ENCODE measurements around the gene FBXL13. TPM values are rescaled to one million over a fixed set of nuclear protein-coding genes. Genes with fewer than 3 reads are reported as not detected.
"Not testable (repeated sequence)": the region's sequence is repeated elsewhere in the genome, so short reads cannot be mapped to it uniquely, and the experiment has no call there.

FBXL13 gene
- total RNA-seq, 1 experiment from 2014 or later = 0.35 TPM

DNA sequence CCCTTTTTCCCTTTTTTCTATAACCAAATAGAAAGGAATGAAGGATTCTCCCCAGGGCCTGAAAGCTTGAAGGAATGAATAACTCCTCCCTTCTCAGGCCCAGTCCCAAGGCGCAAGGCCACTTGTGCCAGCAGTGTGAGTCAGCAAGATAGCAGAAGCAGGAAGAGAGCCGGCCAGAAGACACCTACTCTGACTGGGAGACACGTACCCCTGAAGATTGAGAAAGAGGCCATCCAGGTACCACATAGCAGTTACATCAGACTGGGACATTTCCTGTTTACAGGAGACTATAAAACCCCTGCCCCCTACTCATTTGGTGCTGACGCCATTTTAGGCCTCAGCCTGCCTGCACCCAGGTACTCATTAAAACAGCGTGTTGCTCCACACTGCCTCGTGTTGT lies 96.3 kb downstream of the FBXL13 start:
- Mint-ChIP-seq H3K4me3 (ENCODE audit: unreplicated experiment) (no peak overlapping the region), H3K27me3 (ENCODE audit: insufficient read depth, unreplicated experiment) (no peaks in the 10 kb centered on the region), H3K27ac (ENCODE audit: low read depth, unreplicated experiment) (peak overlapping the region; percentile 86), H3K9me3 (ENCODE audit: unreplicated experiment) (peaks cover 6% of the 10 kb centered on the region), H3K36me3 (ENCODE audit: insufficient read depth, unreplicated experiment) (no peaks in the 10 kb centered on the region), H3K4me1 (ENCODE audit: insufficient read depth, unreplicated experiment) (peaks cover 9% of the 10 kb centered on the region)
- CTCF ChIA-PET = no interaction called here
- intact Hi-C loops (cut with micrococcal nuclease) = loop anchor here (1.0 kb wide), 1 partner anchor 13 kb away; no protein-coding TSS in a partner anchor
- TF ChIP-seq, protein P1, sequence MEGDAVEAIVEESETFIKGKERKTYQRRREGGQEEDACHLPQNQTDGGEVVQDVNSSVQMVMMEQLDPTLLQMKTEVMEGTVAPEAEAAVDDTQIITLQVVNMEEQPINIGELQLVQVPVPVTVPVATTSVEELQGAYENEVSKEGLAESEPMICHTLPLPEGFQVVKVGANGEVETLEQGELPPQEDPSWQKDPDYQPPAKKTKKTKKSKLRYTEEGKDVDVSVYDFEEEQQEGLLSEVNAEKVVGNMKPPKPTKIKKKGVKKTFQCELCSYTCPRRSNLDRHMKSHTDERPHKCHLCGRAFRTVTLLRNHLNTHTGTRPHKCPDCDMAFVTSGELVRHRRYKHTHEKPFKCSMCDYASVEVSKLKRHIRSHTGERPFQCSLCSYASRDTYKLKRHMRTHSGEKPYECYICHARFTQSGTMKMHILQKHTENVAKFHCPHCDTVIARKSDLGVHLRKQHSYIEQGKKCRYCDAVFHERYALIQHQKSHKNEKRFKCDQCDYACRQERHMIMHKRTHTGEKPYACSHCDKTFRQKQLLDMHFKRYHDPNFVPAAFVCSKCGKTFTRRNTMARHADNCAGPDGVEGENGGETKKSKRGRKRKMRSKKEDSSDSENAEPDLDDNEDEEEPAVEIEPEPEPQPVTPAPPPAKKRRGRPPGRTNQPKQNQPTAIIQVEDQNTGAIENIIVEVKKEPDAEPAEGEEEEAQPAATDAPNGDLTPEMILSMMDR (IDR thresholded peaks at IDR 0.05; ENCODE audit: unreplicated experiment) = no peak
- POLR2A ChIA-PET = interaction anchor here (0.6 to 0.9 kb wide), 2 partner anchors 13 to 14 kb away, joined by 3 to 4 read pairs; no protein-coding TSS in a partner anchor
- BruUV-seq (replicated peaks) = no TSS peak
- peak; percentile 97 for DNase-seq (ENCODE audit: unreplicated experiment)

DNA sequence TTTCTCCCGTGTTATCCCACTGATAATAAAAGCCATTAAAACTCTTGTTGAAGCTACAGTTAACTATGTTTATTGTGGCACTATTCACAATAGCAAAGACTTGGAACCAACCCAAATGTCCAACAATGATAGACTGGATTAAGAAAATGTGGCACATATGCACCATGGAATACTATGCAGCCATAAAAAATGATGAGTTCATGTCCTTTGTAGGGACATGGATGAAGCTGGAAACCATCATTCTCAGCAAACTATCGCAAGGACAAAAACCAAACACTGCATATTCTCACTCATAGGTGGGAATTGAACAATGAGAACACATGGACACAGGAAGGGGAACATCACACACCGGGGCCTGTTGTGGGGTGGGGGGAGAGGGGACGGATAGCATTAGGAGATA lies 97.0 kb downstream of the FBXL13 start:
- H3K4me3 Mint-ChIP-seq (ENCODE audit: unreplicated experiment); BruUV-seq (replicated peaks); H3K4me1 Mint-ChIP-seq (ENCODE audit: insufficient read depth, unreplicated experiment); H3K36me3 Mint-ChIP-seq (ENCODE audit: insufficient read depth, unreplicated experiment); H3K27me3 Mint-ChIP-seq (ENCODE audit: insufficient read depth, unreplicated experiment); H3K9me3 Mint-ChIP-seq (ENCODE audit: unreplicated experiment); H3K27ac Mint-ChIP-seq (ENCODE audit: low read depth, unreplicated experiment); intact Hi-C loops (cut with micrococcal nuclease); CTCF ChIA-PET; DNase-seq (ENCODE audit: unreplicated experiment): not testable (repeated sequence)
- POLR2A ChIA-PET = interaction anchor here (0.9 kb wide), 1 partner anchor 13 kb away, joined by 3 read pairs; no protein-coding TSS in a partner anchor

DNA sequence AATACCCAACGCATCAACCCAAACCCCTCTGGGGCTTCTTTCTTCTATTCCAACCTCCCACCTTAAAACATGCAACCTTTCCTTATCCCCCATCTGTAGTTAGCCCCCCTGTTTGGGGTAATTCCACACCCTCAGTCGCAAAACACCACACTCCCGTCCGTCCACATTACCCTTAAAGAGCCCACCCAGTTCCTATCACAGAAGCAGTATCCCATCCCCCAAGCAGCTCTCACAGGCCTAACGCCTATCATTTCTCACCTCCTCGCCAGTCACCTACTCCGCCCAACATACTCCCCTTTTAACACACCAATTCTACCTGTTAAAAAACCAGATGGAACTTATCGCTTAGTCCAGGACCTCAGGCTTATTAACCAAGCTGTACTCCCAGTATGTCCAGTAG lies 98.1 kb downstream of the FBXL13 start:
- H3K36me3 Mint-ChIP-seq (ENCODE audit: insufficient read depth, unreplicated experiment) = no peaks in the 10 kb centered on the region
- H3K27me3 Mint-ChIP-seq (ENCODE audit: insufficient read depth, unreplicated experiment) = no peaks in the 10 kb centered on the region
- ChIA-PET CTCF (no interaction called here), POLR2A (no interaction called here)
- H3K9me3 Mint-ChIP-seq (ENCODE audit: unreplicated experiment) = peaks cover 6% of the 10 kb centered on the region
- H3K27ac Mint-ChIP-seq (ENCODE audit: low read depth, unreplicated experiment) = peak overlapping the region; percentile 37
- no peak for DNase-seq (ENCODE audit: unreplicated experiment)
- BruUV-seq (replicated peaks) = no TSS peak
- H3K4me3 Mint-ChIP-seq (ENCODE audit: unreplicated experiment) = no peak overlapping the region
- TF ChIP-seq, protein P1 (IDR thresholded peaks at IDR 0.05; ENCODE audit: unreplicated experiment) = no peak
- intact Hi-C loops (cut with micrococcal nuclease) = no loop called here
- peaks cover 9% of the 10 kb centered on the region for H3K4me1 Mint-ChIP-seq (ENCODE audit: insufficient read depth, unreplicated experiment)

DNA sequence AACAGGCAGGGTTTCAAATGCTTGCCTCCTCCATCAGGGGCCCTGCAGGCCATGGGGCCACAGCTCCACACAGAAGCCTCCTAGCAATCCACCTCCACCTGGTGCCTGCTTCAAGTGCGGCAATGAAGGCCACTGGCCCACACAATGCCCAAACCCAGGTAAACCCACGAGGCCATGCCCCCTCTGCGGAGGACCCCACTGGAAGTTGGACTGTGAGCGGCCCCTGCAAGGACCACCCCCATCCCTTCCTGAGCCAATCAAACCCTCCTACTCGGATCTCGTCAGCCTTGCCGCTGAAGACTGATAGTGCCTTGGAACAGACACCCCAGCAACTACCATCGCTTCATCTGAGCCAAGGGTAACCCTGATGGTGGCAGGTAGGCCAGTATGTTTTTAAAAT lies 98.7 kb downstream of the FBXL13 start:
- intact Hi-C loops (cut with micrococcal nuclease) = no loop called here
- CTCF ChIA-PET = no interaction called here

More for the DNA sequence above, 98.7 kb downstream of the FBXL13 start:
- H3K36me3 Mint-ChIP-seq (ENCODE audit: insufficient read depth, unreplicated experiment) = no peaks in the 10 kb centered on the region
- H3K4me3 Mint-ChIP-seq (ENCODE audit: unreplicated experiment) = no peak overlapping the region
- H3K27ac Mint-ChIP-seq (ENCODE audit: low read depth, unreplicated experiment) = peak overlapping the region; percentile 37
- peaks cover 6% of the 10 kb centered on the region for H3K9me3 Mint-ChIP-seq (ENCODE audit: unreplicated experiment)
- DNase-seq (ENCODE audit: unreplicated experiment) = no peak
- POLR2A ChIA-PET = no interaction called here
- H3K4me1 Mint-ChIP-seq (ENCODE audit: insufficient read depth, unreplicated experiment) = peaks cover 9% of the 10 kb centered on the region
- TF ChIP-seq, protein P1 (IDR thresholded peaks at IDR 0.05; ENCODE audit: unreplicated experiment) = no peak
- no TSS peak for BruUV-seq (replicated peaks)
- no peaks in the 10 kb centered on the region for H3K27me3 Mint-ChIP-seq (ENCODE audit: insufficient read depth, unreplicated experiment)

Measured in MCF 10A (cell line).